ENCODE measurements around the gene UFSP1. TPM values are rescaled to one million over a fixed set of nuclear protein-coding genes. Genes with fewer than 3 reads are reported as not detected.

The UFSP1 gene
- total RNA-seq, 3 donors from 2014 or later (not counting 1 experiment from before 2014, with no cell fraction given) = 1.0 to 1.9 (median 1.3) TPM

DNA sequence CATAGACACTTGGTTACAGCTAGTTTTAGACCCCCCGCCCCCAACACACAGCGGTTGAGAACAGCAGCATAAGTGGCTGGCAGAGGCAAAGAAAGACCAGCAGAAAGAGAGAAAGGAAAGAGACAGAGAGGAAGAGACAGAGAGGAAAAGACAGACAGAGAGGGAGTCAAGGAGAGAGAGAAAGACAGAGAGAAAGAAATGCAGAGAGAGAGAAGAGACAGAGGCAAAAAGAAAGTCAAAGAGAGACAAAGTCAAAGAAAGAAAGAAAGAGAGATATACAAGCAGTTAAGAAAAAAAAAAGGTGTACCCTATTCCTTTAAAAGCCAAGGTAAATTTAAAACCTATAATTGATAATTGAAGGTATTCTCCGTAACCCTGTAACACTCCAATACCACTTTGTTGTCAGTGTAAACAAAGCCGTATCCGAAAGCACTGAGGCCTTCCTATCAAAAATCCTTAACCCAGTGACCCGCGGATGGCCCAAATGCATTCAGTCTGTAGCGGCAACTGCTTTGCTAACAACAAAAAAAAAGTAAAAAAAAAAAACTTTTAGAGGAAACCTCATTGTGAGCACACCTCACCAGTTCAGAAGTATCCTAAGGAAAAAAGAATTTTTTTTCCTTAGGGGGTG lies 48.9 kb downstream of the UFSP1 start:
- H3K27me3 Mint-ChIP-seq (ENCODE audit: low read depth in 2 of 2) = peaks cover 0 to 2% of the 10 kb centered on the region in 2 donors
- no peak overlapping the region for H3K4me3 ChIP-seq (ENCODE audit: low read length)
- DNase-seq (no peak), ATAC-seq (no peak)
- TF ChIP-seq, protein P1, sequence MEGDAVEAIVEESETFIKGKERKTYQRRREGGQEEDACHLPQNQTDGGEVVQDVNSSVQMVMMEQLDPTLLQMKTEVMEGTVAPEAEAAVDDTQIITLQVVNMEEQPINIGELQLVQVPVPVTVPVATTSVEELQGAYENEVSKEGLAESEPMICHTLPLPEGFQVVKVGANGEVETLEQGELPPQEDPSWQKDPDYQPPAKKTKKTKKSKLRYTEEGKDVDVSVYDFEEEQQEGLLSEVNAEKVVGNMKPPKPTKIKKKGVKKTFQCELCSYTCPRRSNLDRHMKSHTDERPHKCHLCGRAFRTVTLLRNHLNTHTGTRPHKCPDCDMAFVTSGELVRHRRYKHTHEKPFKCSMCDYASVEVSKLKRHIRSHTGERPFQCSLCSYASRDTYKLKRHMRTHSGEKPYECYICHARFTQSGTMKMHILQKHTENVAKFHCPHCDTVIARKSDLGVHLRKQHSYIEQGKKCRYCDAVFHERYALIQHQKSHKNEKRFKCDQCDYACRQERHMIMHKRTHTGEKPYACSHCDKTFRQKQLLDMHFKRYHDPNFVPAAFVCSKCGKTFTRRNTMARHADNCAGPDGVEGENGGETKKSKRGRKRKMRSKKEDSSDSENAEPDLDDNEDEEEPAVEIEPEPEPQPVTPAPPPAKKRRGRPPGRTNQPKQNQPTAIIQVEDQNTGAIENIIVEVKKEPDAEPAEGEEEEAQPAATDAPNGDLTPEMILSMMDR (IDR thresholded peaks at IDR 0.05) = no peak
- H3K27ac ChIP-seq (ENCODE audit: low read length) = no peak overlapping the region
- H3K4me3 Mint-ChIP-seq = no peak overlapping the region
- no peaks in the 10 kb centered on the region for H3K9me3 ChIP-seq (ENCODE audit: control insufficient read depth, insufficient read depth, low read length)
- 97% methylated on average over 6 of the region's 8 CpGs for WGBS (ENCODE audit: insufficient coverage)
- H3K9me3 Mint-ChIP-seq = no peaks in the 10 kb centered on the region
- intact Hi-C loops (cut with micrococcal nuclease) = no loop called here
- no peaks in the 10 kb centered on the region for H3K36me3 Mint-ChIP-seq
- no peaks in the 10 kb centered on the region for H3K27me3 ChIP-seq (ENCODE audit: control insufficient read depth, insufficient read depth, low read length)
- H3K4me1 ChIP-seq (ENCODE audit: control insufficient read depth, insufficient read depth, low read length) = peaks cover 15% of the 10 kb centered on the region
- H3K36me3 ChIP-seq (ENCODE audit: control insufficient read depth, insufficient read depth, low read length) = no peaks in the 10 kb centered on the region
- H3K4me1 Mint-ChIP-seq = peaks cover 5 to 14% of the 10 kb centered on the region in 2 donors
- H3K27ac Mint-ChIP-seq = no peak overlapping the region

DNA sequence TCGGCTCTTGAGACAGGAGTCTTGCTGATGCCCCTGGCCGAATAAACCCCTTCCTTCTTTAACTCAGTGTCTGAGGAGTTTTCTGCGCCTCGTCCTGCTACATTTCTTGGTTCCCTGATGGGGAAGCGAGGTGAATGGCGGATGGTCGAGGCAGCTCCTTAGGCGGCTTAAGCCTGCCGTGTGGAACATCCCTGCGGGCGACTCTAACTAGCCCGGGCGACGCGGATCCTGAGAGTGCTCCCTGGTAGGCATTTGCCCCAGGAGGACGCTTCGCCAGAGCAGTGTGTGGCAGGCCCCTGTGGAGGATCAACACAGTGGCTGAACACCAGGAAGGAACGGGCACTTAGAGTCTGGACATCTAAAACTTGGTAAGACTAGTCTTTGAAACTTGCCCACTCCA lies 50.2 kb downstream of the UFSP1 start:
- Mint-ChIP-seq H3K4me3 (no peak overlapping the region), H3K4me1 (peaks cover 5 to 14% of the 10 kb centered on the region in 2 donors), H3K27me3 (ENCODE audit: low read depth in 2 of 2) (peaks cover 0 to 3% of the 10 kb centered on the region in 2 donors), H3K27ac (no peak overlapping the region), H3K36me3 (no peaks in the 10 kb centered on the region), H3K9me3 (no peaks in the 10 kb centered on the region)
- no peaks in the 10 kb centered on the region for H3K9me3 ChIP-seq (ENCODE audit: control insufficient read depth, insufficient read depth, low read length)
- TF ChIP-seq, protein P1 (IDR thresholded peaks at IDR 0.05) = no peak
- H3K27ac ChIP-seq (ENCODE audit: low read length) = no peak overlapping the region
- DNase-seq (no peak), ATAC-seq (no peak)
- intact Hi-C loops (cut with micrococcal nuclease) = no loop called here
- H3K27me3 ChIP-seq (ENCODE audit: control insufficient read depth, insufficient read depth, low read length) = no peaks in the 10 kb centered on the region
- 96% methylated on average over 18 of the region's 18 CpGs for WGBS (ENCODE audit: insufficient coverage)
- H3K36me3 ChIP-seq (ENCODE audit: control insufficient read depth, insufficient read depth, low read length) = no peaks in the 10 kb centered on the region
- no peak overlapping the region for H3K4me3 ChIP-seq (ENCODE audit: low read length)
- peaks cover 15% of the 10 kb centered on the region for H3K4me1 ChIP-seq (ENCODE audit: control insufficient read depth, insufficient read depth, low read length)

Other genes with a start within 250 kb of the UFSP1 start
- gene TFR2, start 248.2 kb downstream of the UFSP1 start, total RNA-seq = 10 to 100 TPM in 2 of 3 donors, 1 to 10 TPM in 1; 9.8 to 13.8 (median 12.0) TPM
- not detected for gene ACTL6B, start 233.3 kb downstream of the UFSP1 start, total RNA-seq
- 100 to 1,000 TPM; 194 to 227 (median 212) TPM for gene GNB2, start 216.0 kb downstream of the UFSP1 start, total RNA-seq
- gene GIGYF1, start 195.5 kb downstream of the UFSP1 start, total RNA-seq = 100 to 1,000 TPM in 2 of 3 donors, 10 to 100 TPM in 1; 92.0 to 102 (median 101) TPM
- gene POP7, start 183.6 kb downstream of the UFSP1 start, total RNA-seq = 10 to 100 TPM; 17.6 to 22.1 (median 17.6) TPM
- not detected for gene EPO, start 169.2 kb downstream of the UFSP1 start, total RNA-seq
- gene ZAN, start 156.1 kb downstream of the UFSP1 start, total RNA-seq = not detected
- 1 to 10 TPM in 1 of 3 donors, under 1 TPM in 2; 0.66 to 1.5 (median 0.88) TPM for gene EPHB4, start 62.2 kb downstream of the UFSP1 start, total RNA-seq
- gene SLC12A9, start 37.0 kb downstream of the UFSP1 start, total RNA-seq = 10 to 100 TPM; 35.0 to 44.2 (median 38.1) TPM
- gene TRIP6, start 22.3 kb downstream of the UFSP1 start, total RNA-seq = 1 to 10 TPM; 1.1 to 3.5 (median 1.5) TPM
- 100 to 1,000 TPM; 281 to 307 (median 288) TPM for gene SRRT, start 14.6 kb downstream of the UFSP1 start, total RNA-seq
- under 1 TPM; 0.18 to 0.84 (median 0.47) TPM for gene ACHE, start 6.2 kb upstream of the UFSP1 start, total RNA-seq
- under 1 TPM in 1 of 3 donors, not detected in 2; 0.24 TPM for gene MUC3A, start 59.8 kb upstream of the UFSP1 start, total RNA-seq
- gene MUC12, start 79.8 kb upstream of the UFSP1 start, total RNA-seq = 1 to 10 TPM in 2 of 3 donors, not detected in 1; 1.2 to 4.6 TPM
- gene MUC17, start 130.4 kb upstream of the UFSP1 start, total RNA-seq = not detected
- 10 to 100 TPM; 53.6 to 75.8 (median 63.9) TPM for gene TRIM56, start 195.8 kb upstream of the UFSP1 start, total RNA-seq
- 1 to 10 TPM in 2 of 3 donors, under 1 TPM in 1; 0.48 to 5.5 (median 1.1) TPM for gene SERPINE1, start 237.4 kb upstream of the UFSP1 start, total RNA-seq